Esophagus muscularis mucosa (tissue), 3 donors: Measurements from ENCODE around the gene EMP3.
"Not testable (repeated sequence)": the region's sequence is repeated elsewhere in the genome, so short reads cannot be mapped to it uniquely, and the experiment has no call there.

ENCODE experiments used
- POLR2AphosphoS5 ChIP-seq, 2 donors: sonication (generic); formaldehyde crosslinking; IDR thresholded peaks; one replicate each; pipeline ENCODE4 v1.6.1; 2017; ENCODE audit warnings: antibody characterized with exemption in 2 of 2
- TF ChIP-seq, protein P1 (sequence below), 3 experiments: fragments of 200-600 bp in 2 of 3; fragments of 450-650 bp in 1 of 3; sonication (generic) in 2 of 3; IDR thresholded peaks; one replicate each; pipeline ENCODE4 v1.5.1; 2017 to 2019; ENCODE audit warnings: antibody characterized with exemption in 3 of 3, mild to moderate bottlenecking in 2 of 3, moderate library complexity in 1 of 3

DNA sequence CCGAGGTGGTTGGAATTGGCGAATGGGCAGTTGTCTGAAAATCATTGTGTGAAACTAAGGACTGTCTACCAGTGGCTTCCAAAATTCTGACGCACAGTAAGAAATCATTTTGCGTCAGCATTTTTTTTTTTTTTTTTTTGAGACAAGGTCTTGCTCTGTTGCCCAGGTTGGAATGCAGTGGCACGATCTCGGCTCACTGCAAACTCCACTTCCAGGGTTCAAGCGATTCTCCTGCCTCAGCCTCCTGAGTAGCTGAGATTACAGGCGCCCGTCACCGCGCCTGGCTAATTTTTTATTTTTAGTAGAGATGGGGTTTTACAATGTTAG is 33.9 kb upstream of the EMP3 start:
- TF ChIP-seq POLR2AphosphoS5 (IDR thresholded peaks at IDR 0.05) = not testable (repeated sequence)
- TF ChIP-seq, protein P1, sequence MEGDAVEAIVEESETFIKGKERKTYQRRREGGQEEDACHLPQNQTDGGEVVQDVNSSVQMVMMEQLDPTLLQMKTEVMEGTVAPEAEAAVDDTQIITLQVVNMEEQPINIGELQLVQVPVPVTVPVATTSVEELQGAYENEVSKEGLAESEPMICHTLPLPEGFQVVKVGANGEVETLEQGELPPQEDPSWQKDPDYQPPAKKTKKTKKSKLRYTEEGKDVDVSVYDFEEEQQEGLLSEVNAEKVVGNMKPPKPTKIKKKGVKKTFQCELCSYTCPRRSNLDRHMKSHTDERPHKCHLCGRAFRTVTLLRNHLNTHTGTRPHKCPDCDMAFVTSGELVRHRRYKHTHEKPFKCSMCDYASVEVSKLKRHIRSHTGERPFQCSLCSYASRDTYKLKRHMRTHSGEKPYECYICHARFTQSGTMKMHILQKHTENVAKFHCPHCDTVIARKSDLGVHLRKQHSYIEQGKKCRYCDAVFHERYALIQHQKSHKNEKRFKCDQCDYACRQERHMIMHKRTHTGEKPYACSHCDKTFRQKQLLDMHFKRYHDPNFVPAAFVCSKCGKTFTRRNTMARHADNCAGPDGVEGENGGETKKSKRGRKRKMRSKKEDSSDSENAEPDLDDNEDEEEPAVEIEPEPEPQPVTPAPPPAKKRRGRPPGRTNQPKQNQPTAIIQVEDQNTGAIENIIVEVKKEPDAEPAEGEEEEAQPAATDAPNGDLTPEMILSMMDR (IDR thresholded peaks at IDR 0.05) = not testable (repeated sequence)
